SH-SY5Y (cell line): Measurements from ENCODE around the gene SPG7.

ENCODE experiments used
- GATA2 ChIP-seq: IDR thresholded peaks from 2 replicates; pipeline ENCODE4 v1.6.1; 2011; ENCODE audit warnings: mild to moderate bottlenecking, low read depth, low read length
- GATA3 ChIP-seq: IDR thresholded peaks from 2 replicates; pipeline ENCODE4 v1.6.1; 2011; ENCODE audit warnings: low read depth, mild to moderate bottlenecking, low read length, moderate library complexity

- TF ChIP-seq GATA2 (no peak), GATA3 (no peak)
Measured at GRCh38 chr16:89536371-89536770, 28.2 kb downstream of the SPG7 start.
